ENCODE measurements around the gene HOXD8. TPM values are rescaled to one million over a fixed set of nuclear protein-coding genes. Genes with fewer than 3 reads are reported as not detected.
A peak's percentile ranks its signal among the peaks of the same experiment; 100 is the strongest.

HOXD8 gene
- total RNA-seq, 4 donors from 2014 or later, result 7.8 to 23.5 (median 13.4) TPM

DNA sequence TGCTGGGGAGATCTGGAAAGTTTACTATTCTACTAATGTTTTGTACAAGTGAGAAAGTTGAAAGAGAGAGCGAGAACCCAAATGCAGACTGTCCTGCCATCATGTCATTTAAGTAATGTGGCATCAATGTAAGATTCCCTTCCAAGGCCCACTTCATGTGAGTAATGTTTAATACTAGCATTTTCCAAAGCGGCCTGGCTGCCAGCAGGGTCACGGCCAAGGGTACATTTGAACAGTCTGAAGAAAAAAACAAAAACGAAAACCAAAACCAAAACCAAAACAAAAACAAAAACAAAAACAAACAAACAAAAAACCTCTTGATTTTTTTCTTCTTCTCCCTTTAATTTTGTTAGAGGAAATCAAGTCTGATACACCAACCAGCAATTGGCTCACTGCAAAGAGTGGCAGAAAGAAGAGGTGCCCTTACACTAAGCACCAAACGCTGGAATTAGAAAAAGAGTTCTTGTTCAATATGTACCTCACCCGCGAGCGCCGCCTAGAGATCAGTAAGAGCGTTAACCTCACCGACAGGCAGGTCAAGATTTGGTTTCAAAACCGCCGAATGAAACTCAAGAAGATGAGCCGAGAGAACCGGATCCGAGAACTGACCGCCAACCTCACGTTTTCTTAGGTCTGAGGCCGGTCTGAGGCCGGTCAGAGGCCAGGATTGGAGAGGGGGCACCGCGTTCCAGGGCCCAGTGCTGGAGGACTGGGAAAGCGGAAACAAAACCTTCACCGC, 10.7 kb upstream of the HOXD8 start:
- H3K4me1 ChIP-seq, result peaks cover 0 to 24% (median 17%) of the 10 kb centered on the region in 4 donors
- H3K9me3 ChIP-seq, result no peaks in the 10 kb centered on the region
- peak; percentile 68 for DNase-seq
- TF ChIP-seq POLR2AphosphoS5 (IDR thresholded peaks at IDR 0.05), result no peak
- peak; percentile 45 to 59 (median 53) for TF ChIP-seq CTCF (IDR thresholded peaks at IDR 0.05)
- no peak for TF ChIP-seq EP300 (IDR thresholded peaks at IDR 0.05; ENCODE audit: low read depth)
- TF ChIP-seq POLR2A (IDR thresholded peaks at IDR 0.05), result no peak
- H3K27me3 ChIP-seq, result peaks cover 100% of the 10 kb centered on the region
- intact Hi-C loops (cut with DNase I; ENCODE audit: low total_unique reads), result no loop called here
- H3K4me3 ChIP-seq, result peak overlapping the region in 2 of 4 donors; percentile 12 to 16
- in situ Hi-C loops (cut with MboI; ENCODE audit: low pct_ligation_motif_present in 1 of 4, low pct_unique_long_range_greater_than_20kb in 1 of 4, low sequenced_read_pairs in 3 of 4), result loop anchor here in 3 of 4 donors (25.0 kb wide), 2 partner anchors 694 to 1019 kb away; no protein-coding TSS in a partner anchor
- no peaks in the 10 kb centered on the region for H3K36me3 ChIP-seq
- WGBS, 2 donors (ENCODE audit: low coverage in 1 of 2), result 19 to 22% methylated on average over 19 to 24 of the region's 24 CpGs
- H3K27ac ChIP-seq, result peak overlapping the region in 3 of 4 donors; percentile 35 to 70 (median 42)

- in situ Hi-C loops (cut with MboI; ENCODE audit: low pct_ligation_motif_present in 1 of 4, low pct_unique_long_range_greater_than_20kb in 1 of 4, low sequenced_read_pairs in 3 of 4) (loop anchor here (10.0 to 25.0 kb wide), 5 partner anchors 334 to 1034 kb away; no protein-coding TSS in a partner anchor), intact Hi-C loops (cut with DNase I; ENCODE audit: low total_unique reads) (no loop called here)
- WGBS, 2 donors (ENCODE audit: low coverage in 1 of 2), result 41 to 46% methylated on average over 6 to 13 of the region's 13 CpGs
- no peak for DNase-seq
- Histone ChIP-seq H3K4me1 (peaks cover 0 to 27% (median 18%) of the 10 kb centered on the region in 4 donors), H3K4me3 (no peak overlapping the region), H3K9me3 (no peaks in the 10 kb centered on the region), H3K36me3 (no peaks in the 10 kb centered on the region), H3K27me3 (peaks cover 100% of the 10 kb centered on the region), H3K27ac (peak overlapping the region in 2 of 4 donors; percentile 84 to 88)
- TF ChIP-seq CTCF (IDR thresholded peaks at IDR 0.05) (no peak), POLR2A (IDR thresholded peaks at IDR 0.05) (no peak), EP300 (IDR thresholded peaks at IDR 0.05; ENCODE audit: low read depth) (no peak), POLR2AphosphoS5 (IDR thresholded peaks at IDR 0.05) (no peak)
These were observed 8.9 kb upstream of the HOXD8 start for GRCh38 chr2:176120364-176121189.

GRCh38 chr2:176121190-176122051, 8.1 kb upstream of the HOXD8 start:
- 31 to 54% methylated on average over 7 to 37 of the region's 53 CpGs for WGBS, 2 donors (ENCODE audit: low coverage in 1 of 2)
- H3K27me3 ChIP-seq, result peaks cover 99% of the 10 kb centered on the region
- no peaks in the 10 kb centered on the region for H3K9me3 ChIP-seq
- intact Hi-C loops (cut with DNase I; ENCODE audit: low total_unique reads) (no loop called here), in situ Hi-C loops (cut with MboI; ENCODE audit: low pct_ligation_motif_present in 1 of 4, low pct_unique_long_range_greater_than_20kb in 1 of 4, low sequenced_read_pairs in 3 of 4) (loop anchor here (10.0 to 25.0 kb wide), 5 partner anchors 333 to 1033 kb away; no protein-coding TSS in a partner anchor)
- peaks cover 0 to 22% (median 16%) of the 10 kb centered on the region in 4 donors for H3K4me1 ChIP-seq
- no peak for DNase-seq
- H3K27ac ChIP-seq, result peak overlapping the region; percentile 78 to 88 (median 86)
- TF ChIP-seq CTCF (IDR thresholded peaks at IDR 0.05), result no peak
- TF ChIP-seq POLR2AphosphoS5 (IDR thresholded peaks at IDR 0.05), result no peak
- no peak for TF ChIP-seq EP300 (IDR thresholded peaks at IDR 0.05; ENCODE audit: low read depth)
- TF ChIP-seq POLR2A (IDR thresholded peaks at IDR 0.05), result no peak
- H3K36me3 ChIP-seq, result no peaks in the 10 kb centered on the region
- peak overlapping the region in 3 of 4 donors; percentile 55 to 72 (median 55) for H3K4me3 ChIP-seq
